ENCODE data around the gene ADORA2B. TPM values are rescaled to one million over a fixed set of nuclear protein-coding genes. Genes with fewer than 3 reads are reported as not detected.

Gene ADORA2B
- total and polyA plus RNA-seq, 2 of the 4 experiments (the other 2 are of a cell fraction) = 5.2 to 5.5 TPM

GRCh38 chr17:16002708-16003260, 57.9 kb downstream of the ADORA2B start:
- H2AFZ ChIP-seq (replicated peaks; ENCODE audit: low read length, poor library complexity) = no peak overlapping the region
- no peak overlapping the region for H2BK5ac ChIP-seq (ENCODE audit: low read depth, low read length, poor library complexity, severe bottlenecking)
- 100% methylated on average over 1 of the region's 2 CpGs; no CpG with 5 or more reads in 1 of the 2 experiments for WGBS, 2 experiments (ENCODE audit: extremely low coverage in 2 of 2, insufficient read length in 1 of 2)
- no peak overlapping the region for H2AK9ac ChIP-seq (replicated peaks; ENCODE audit: low read depth, low read length, poor library complexity)
- H3K79me1 ChIP-seq (ENCODE audit: low read depth in 1 of 2, low read length in 2 of 2) = peaks cover 35 to 56% of the 10 kb centered on the region in 2 experiments
- H3K4me1 ChIP-seq (ENCODE audit: control insufficient read depth, insufficient read depth, low read length) = peaks cover 7% of the 10 kb centered on the region; the same call in 1 of the 2 replicates
- H3K4me2 ChIP-seq (ENCODE audit: low read depth, low read length) = no peak overlapping the region
- H3K9me1 ChIP-seq (ENCODE audit: insufficient read depth, low read length) = peaks cover 7% of the 10 kb centered on the region
- H3K23ac ChIP-seq (ENCODE audit: low read depth, low read length) = no peak overlapping the region
- no peak overlapping the region for H4K8ac ChIP-seq (ENCODE audit: low read depth in 2 of 2, low read length in 2 of 2)
- no peak overlapping the region for H3K14ac ChIP-seq (replicated peaks; ENCODE audit: low read depth, low read length)
- dilution Hi-C loops (cut with HindIII; ENCODE audit: low sequenced_read_pairs, unreplicated experiment) = no loop called here
- DNase-seq (no peak), ATAC-seq (ENCODE audit: low read depth) (no peak)
- no peak overlapping the region for H4K91ac ChIP-seq (ENCODE audit: insufficient read depth, low read depth, low read length)
- H3K27ac ChIP-seq (ENCODE audit: insufficient read depth, low read length) = no peak overlapping the region
- H2AK5ac ChIP-seq (ENCODE audit: low read depth, low read length) = no peak overlapping the region
- intact Hi-C loops (cut with micrococcal nuclease) = no loop called here
- TF ChIP-seq, protein P1, sequence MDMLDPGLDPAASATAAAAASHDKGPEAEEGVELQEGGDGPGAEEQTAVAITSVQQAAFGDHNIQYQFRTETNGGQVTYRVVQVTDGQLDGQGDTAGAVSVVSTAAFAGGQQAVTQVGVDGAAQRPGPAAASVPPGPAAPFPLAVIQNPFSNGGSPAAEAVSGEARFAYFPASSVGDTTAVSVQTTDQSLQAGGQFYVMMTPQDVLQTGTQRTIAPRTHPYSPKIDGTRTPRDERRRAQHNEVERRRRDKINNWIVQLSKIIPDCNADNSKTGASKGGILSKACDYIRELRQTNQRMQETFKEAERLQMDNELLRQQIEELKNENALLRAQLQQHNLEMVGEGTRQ (IDR thresholded peaks at IDR 0.05; ENCODE audit: low read depth, low read length) = no peak
- no peak for TF ChIP-seq RCOR1 (IDR thresholded peaks at IDR 0.05; ENCODE audit: insufficient replicate concordance, low read length)
- H3K36me3 ChIP-seq (ENCODE audit: control insufficient read depth, insufficient read depth, low read length) = peaks cover 30% of the 10 kb centered on the region
- H3K27me3 ChIP-seq (ENCODE audit: control insufficient read depth, insufficient read depth, low read length) = no peaks in the 10 kb centered on the region
- no peak overlapping the region for H2BK20ac ChIP-seq (ENCODE audit: low read depth, low read length)
- no peak overlapping the region for H3K4me3 ChIP-seq (ENCODE audit: insufficient read depth, low read depth, low read length)
- H4K5ac ChIP-seq (ENCODE audit: low read depth, low read length) = no peak overlapping the region
- H3K18ac ChIP-seq (ENCODE audit: low read depth, low read length) = no peak overlapping the region
- H3K9me3 ChIP-seq (ENCODE audit: control insufficient read depth, insufficient read depth, low read length) = no peaks in the 10 kb centered on the region
- ChIA-PET CTCF (interaction anchor here (0.8 kb wide), 1 partner anchor 58 kb away, joined by 5 read pairs; the partner anchor contains the start of gene ADORA2B), POLR2A (ENCODE audit: unreplicated experiment) (no interaction called here)
- H3K4ac ChIP-seq (ENCODE audit: low read depth, low read length) = no peak overlapping the region
- H2BK15ac ChIP-seq (ENCODE audit: low read depth, low read length) = no peak overlapping the region
- in situ Hi-C loops (cut with MboI; ENCODE audit: low sequenced_read_pairs) = no loop called here
- H3K56ac ChIP-seq (ENCODE audit: extremely low read depth, insufficient read depth, low read length) = no peak overlapping the region
- no TSS peak for BruUV-seq (replicated peaks)
- no peak overlapping the region for H3K9ac ChIP-seq (ENCODE audit: low read depth, low read length)
- no peak overlapping the region for H2BK120ac ChIP-seq (ENCODE audit: low read depth, low read length)
- H4K20me1 ChIP-seq (ENCODE audit: insufficient read depth, low read length) = peaks cover 5% of the 10 kb centered on the region; the same call in 1 of the 2 replicates

Data from IMR-90 (cell line).